SKM-1 (cell line): ENCODE results near the gene SNTB2.

Source experiments
- DNase-seq: peaks from one replicate; lab custom pipeline; 2025; ENCODE audit not compliant: unreplicated experiment; lab: John Stamatoyannopoulos, UW

SNTB2 gene

GRCh38 chr16:69316595-69317034 is 129.7 kb downstream of the SNTB2 start:
- DNase-seq: no peak

GRCh38 chr16:69318177-69318910 is 131.4 kb downstream of the SNTB2 start:
- no peak for DNase-seq

GRCh38 chr16:69318911-69319289 is 131.9 kb downstream of the SNTB2 start:
- DNase-seq: no peak

DNA sequence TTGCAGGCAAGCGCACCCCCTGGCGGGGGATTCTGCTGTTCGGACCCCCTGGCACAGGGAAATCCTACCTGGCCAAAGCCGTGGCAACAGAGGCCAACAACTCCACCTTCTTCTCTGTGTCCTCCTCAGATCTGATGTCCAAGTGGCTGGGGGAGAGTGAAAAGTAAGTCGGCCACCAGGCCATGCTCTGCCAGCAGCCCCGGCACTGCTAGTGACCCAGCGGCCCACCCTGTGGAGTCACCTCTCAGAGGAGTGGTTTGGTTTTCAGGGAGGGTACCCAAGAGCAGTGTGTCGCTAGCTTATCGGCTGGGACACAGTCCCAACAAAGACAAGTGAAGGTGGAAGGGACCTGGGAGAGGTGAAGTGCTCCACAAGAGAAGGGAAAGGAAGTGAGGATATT is 132.4 kb downstream of the SNTB2 start:
- no peak for DNase-seq

GRCh38 chr16:69319826-69320739 is 133.1 kb downstream of the SNTB2 start:
- DNase-seq: no peak

- no peak for DNase-seq
Observed at GRCh38 chr16:69320740-69321073, 133.7 kb downstream of the SNTB2 start.

GRCh38 chr16:69321080-69321479 is 134.1 kb downstream of the SNTB2 start:
- DNase-seq: no peak

GRCh38 chr16:69322343-69322742 is 135.4 kb downstream of the SNTB2 start:
- no peak for DNase-seq

- DNase-seq: no peak
Observed at GRCh38 chr16:69323415-69323814, 136.5 kb downstream of the SNTB2 start.

- DNase-seq: no peak
Observed at GRCh38 chr16:69324013-69324531, 137.1 kb downstream of the SNTB2 start.

- no peak for DNase-seq
Observed at GRCh38 chr16:69324585-69325253, 137.8 kb downstream of the SNTB2 start.

GRCh38 chr16:69325784-69326171 is 138.8 kb downstream of the SNTB2 start:
- DNase-seq: no peak

- DNase-seq: no peak
Observed at GRCh38 chr16:69326172-69326873, 139.4 kb downstream of the SNTB2 start.

DNA sequence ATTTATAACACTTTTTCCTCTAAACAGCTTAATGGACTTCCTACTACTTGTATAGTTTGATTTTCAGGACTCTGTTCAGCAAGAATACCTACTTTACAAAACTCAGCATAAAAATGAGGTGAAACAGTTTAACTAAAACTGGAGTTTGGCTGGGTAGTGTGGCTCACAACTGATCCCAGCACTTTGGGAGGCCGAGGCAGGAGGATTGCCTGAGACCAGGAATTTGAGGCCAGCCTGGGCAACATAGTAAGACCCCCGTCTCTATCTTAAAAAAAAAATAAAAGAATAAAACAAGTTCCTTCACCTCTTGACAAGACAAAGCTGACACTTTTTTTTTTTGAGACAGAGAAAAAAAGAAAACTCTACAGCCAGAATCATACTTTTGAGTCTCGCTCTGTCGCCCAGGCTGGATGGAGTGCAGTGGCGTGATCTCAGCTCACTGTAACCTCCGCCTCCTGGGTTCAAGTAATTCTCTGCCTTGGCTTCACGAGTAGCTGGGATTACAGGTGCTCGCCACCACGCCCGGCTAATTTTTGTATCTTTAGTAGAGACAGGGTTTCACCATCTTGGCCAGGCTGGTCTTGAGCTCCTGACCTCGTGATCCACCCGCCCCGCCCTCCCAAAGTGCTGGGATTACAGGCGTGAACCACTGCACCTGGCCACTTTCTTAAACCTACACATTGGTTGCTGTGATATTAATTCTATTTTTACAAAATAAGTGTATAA is 140.8 kb downstream of the SNTB2 start:
- DNase-seq: no peak

- no peak for DNase-seq
Observed at GRCh38 chr16:69328854-69329316, 141.9 kb downstream of the SNTB2 start.

DNA sequence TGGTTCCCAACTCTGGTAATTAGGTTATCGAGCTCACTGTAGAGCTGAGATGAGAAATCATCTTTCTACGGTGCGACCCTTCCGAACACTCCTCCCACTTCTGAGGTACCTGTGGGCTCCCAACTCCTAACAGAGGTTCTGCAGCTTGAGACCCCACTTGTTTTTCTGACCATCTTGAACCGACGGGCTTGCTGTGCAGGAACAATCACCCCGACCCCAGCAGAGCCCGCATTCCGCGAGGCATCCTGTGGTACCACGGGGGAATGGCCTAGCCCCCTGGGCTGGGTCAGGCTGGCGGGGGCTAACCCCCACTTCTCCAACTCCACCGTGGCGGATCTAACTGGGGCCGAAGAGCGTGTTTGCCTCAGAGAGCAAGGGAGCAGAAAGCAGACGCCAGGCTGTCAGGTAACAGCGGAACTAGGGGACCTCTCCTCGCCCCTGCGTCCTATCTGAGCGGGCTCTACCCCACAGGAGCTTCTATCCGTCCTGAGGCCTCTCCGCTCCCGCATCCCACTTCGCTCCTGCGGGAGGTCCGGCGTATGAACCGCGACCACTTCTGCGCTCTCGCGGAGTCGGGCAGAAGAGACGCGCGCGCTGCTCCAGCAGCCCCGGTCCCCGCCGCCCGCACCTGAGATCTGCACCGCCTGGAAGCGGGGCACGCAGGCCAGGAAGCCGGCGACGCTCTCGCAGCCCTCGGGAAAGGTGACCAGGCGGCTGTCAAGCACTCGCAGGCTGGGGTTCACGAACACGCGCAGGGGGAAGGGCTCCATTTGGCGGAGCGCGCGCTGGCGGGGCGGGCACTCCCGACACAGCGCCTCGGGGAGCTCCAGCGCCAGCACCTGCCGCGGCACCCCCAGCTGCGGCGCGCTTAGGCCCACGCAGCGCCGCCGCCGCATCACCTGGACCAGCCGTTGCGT is 142.7 kb downstream of the SNTB2 start:
- no peak for DNase-seq

DNA sequence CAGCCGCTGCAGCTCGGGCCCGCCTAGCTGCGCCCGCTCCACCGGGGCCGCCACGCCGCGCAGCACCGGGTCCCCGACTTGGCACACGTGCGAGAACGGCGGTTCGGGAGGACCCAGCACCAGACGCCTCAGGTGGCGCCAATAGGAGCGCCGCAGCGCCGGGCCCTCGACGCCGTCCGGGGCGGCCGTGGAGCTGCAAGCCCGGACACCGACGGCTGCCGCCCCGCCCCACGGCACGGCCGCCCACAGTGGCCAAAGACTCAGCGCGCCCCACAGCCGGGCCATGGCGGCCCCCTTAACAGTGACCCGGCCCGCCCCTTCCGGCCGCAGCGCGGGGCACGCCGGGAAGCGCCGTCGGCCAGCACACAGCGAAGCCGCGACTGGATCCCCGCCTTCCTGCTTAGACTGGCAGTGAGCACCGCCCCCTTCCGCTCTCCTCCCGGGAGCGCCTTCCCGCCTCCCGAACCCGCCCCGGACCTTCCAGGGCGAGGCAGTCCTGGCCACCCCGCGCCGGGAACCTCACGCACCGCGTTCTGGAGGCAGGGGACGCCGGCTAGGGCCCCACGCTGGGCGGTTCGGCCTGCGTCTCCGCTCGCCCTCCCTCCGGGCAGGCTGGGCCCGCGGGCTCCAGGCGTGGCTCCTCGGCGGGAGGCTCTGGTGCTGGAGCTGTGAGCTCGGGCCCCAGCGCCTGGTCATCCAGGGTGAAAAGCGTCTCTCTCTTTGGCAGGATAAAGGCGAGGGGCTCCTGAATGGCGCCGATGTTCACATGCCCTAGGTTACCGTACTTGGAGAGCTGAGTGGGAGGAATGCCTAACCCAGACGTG is 143.5 kb downstream of the SNTB2 start, which contains the start of gene PDF:
PDF (minus strand) TSS at position 303 of the 824 bp plus-strand sequence; CDS start at position 285, 18 bp downstream.
- DNase-seq: peak; percentile 68

DNA sequence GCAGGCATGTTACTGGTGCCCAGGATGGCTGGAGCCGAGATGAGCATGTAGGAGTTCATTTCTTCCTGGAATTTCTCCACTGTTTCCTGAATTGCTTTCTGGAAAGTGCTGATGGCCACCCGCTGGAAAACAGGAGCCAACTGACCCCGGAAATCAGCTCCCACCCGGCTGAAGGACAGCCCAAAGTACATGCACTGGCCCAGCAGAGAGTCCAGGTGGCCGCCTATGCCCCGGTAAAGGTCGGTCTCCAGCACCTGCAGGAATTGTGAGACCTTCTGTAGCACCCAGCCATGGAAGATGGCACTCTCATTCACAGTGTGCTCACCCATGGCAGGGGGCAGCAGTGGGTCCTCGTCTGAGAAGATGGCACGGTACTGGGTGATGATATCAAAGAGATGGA is 147.7 kb downstream of the SNTB2 start:
- DNase-seq: no peak
